ENCODE measurements around the gene DERL3. TPM values are rescaled to one million over a fixed set of nuclear protein-coding genes. Genes with fewer than 3 reads are reported as not detected.
A peak's percentile ranks its signal among the peaks of the same experiment; 100 is the strongest.

Gene DERL3
- total RNA-seq, 4 donors from 2014 or later, result not detected

- H3K36me3 ChIP-seq, result no peaks in the 10 kb centered on the region
- TF ChIP-seq EP300 (IDR thresholded peaks at IDR 0.05), result no peak
- no peak for TF ChIP-seq POLR2AphosphoS5 (IDR thresholded peaks at IDR 0.05)
- no peak for TF ChIP-seq POLR2A (IDR thresholded peaks at IDR 0.05; ENCODE audit: low read depth)
- no peak for TF ChIP-seq CTCF (IDR thresholded peaks at IDR 0.05)
- WGBS, result 92% methylated on average over 2 of the region's 4 CpGs
- DNase-seq (ENCODE audit: extremely low spot score), result no peak
- H3K27ac ChIP-seq (replicated peaks in 1 of 4), result no peak overlapping the region
- H3K4me1 ChIP-seq, result peaks cover 49 to 55% (median 52%) of the 10 kb centered on the region in 4 donors
- H3K27me3 ChIP-seq, result no peaks in the 10 kb centered on the region
- intact Hi-C loops (cut with DNase I), result no loop called here
- no peaks in the 10 kb centered on the region for H3K9me3 ChIP-seq
- no peak overlapping the region for H3K4me3 ChIP-seq
These were observed 3.8 kb upstream of the DERL3 start for GRCh38 chr22:23842599-23842998.

GRCh38 chr22:23841736-23842445 is 3.1 kb upstream of the DERL3 start:
- no peak for DNase-seq (ENCODE audit: extremely low spot score)
- intact Hi-C loops (cut with DNase I), result no loop called here
- Histone ChIP-seq H3K36me3 (no peaks in the 10 kb centered on the region), H3K4me3 (no peak overlapping the region), H3K4me1 (peaks cover 48 to 54% (median 51%) of the 10 kb centered on the region in 4 donors), H3K27me3 (no peaks in the 10 kb centered on the region), H3K27ac (replicated peaks in 1 of 4) (no peak overlapping the region), H3K9me3 (no peaks in the 10 kb centered on the region)
- TF ChIP-seq POLR2AphosphoS5 (IDR thresholded peaks at IDR 0.05), result no peak
- TF ChIP-seq POLR2A (IDR thresholded peaks at IDR 0.05; ENCODE audit: low read depth), result no peak
- no peak for TF ChIP-seq EP300 (IDR thresholded peaks at IDR 0.05)
- TF ChIP-seq CTCF (IDR thresholded peaks at IDR 0.05), result no peak
- WGBS, result 92% methylated on average over 5 of the region's 20 CpGs

- WGBS, result 89% methylated on average over 5 of the region's 5 CpGs
- no peaks in the 10 kb centered on the region for H3K27me3 ChIP-seq
- H3K27ac ChIP-seq (replicated peaks in 1 of 4), result no peak overlapping the region
- H3K9me3 ChIP-seq, result no peaks in the 10 kb centered on the region
- intact Hi-C loops (cut with DNase I), result no loop called here
- TF ChIP-seq EP300 (IDR thresholded peaks at IDR 0.05) (no peak), CTCF (IDR thresholded peaks at IDR 0.05) (no peak), POLR2AphosphoS5 (IDR thresholded peaks at IDR 0.05) (no peak), POLR2A (IDR thresholded peaks at IDR 0.05; ENCODE audit: low read depth) (no peak)
- DNase-seq (ENCODE audit: extremely low spot score), result no peak
- peaks cover 0 to 2% (median 0%) of the 10 kb centered on the region in 4 donors for H3K36me3 ChIP-seq
- peaks cover 42 to 52% (median 48%) of the 10 kb centered on the region in 4 donors for H3K4me1 ChIP-seq
- H3K4me3 ChIP-seq, result no peak overlapping the region
These were observed 2.5 kb upstream of the DERL3 start for GRCh38 chr22:23841292-23841691.

GRCh38 chr22:23840026-23840425 is 1.2 kb upstream of the DERL3 start:
- peak overlapping the region in 1 of 4 donors; percentile 1 for H3K27ac ChIP-seq (replicated peaks in 1 of 4)
- no peak for TF ChIP-seq CTCF (IDR thresholded peaks at IDR 0.05)
- no peak for TF ChIP-seq EP300 (IDR thresholded peaks at IDR 0.05)
- no peak for TF ChIP-seq POLR2A (IDR thresholded peaks at IDR 0.05; ENCODE audit: low read depth)
- intact Hi-C loops (cut with DNase I), result no loop called here
- H3K4me1 ChIP-seq, result peaks cover 37 to 50% (median 44%) of the 10 kb centered on the region in 4 donors
- no peak overlapping the region for H3K4me3 ChIP-seq
- no peaks in the 10 kb centered on the region for H3K9me3 ChIP-seq
- no peaks in the 10 kb centered on the region for H3K27me3 ChIP-seq
- peaks cover 0 to 13% (median 11%) of the 10 kb centered on the region in 4 donors for H3K36me3 ChIP-seq
- WGBS, result 84% methylated on average over 7 of the region's 7 CpGs
- no peak for DNase-seq (ENCODE audit: extremely low spot score)
